Endothelial cell of umbilical vein (primary cell): ENCODE measurements around the gene LITAFD.

Experiments used
- CTCF ChIP-seq, 2 donors: IDR thresholded peaks; 1 replicate in 1 of 2; 2 replicates in 1 of 2; pipeline ENCODE4 v1.5.1; 2011; ENCODE audit warnings: low read length in 2 of 2, mild to moderate bottlenecking in 2 of 2, moderate library complexity in 2 of 2, control low read depth in 1 of 2, inconsistent platforms in 1 of 2, low read depth in 1 of 2; ENCODE audit not compliant: insufficient read depth in 1 of 2; ENCODE audit errors: extremely low read depth in 1 of 2
- GATA2 ChIP-seq: IDR thresholded peaks from 2 replicates; pipeline ENCODE4 v1.7.0; 2011; ENCODE audit warnings: low read depth, mild to moderate bottlenecking, moderate library complexity, mixed read lengths, low read length; ENCODE audit not compliant: insufficient read length, insufficient read depth
- MAX ChIP-seq: IDR thresholded peaks from 2 replicates; pipeline ENCODE4 v1.6.1; 2011; ENCODE audit not compliant: insufficient read depth, insufficient read length

- TF ChIP-seq CTCF (IDR thresholded peaks at IDR 0.05; ENCODE audit: extremely low read depth in 1 of 2, insufficient read depth in 1 of 2, low read depth in 1 of 2, low read length in 2 of 2) (no peak), GATA2 (no peak), MAX (no peak)
Measured at GRCh38 chr16:8864480-8865110, 17.6 kb upstream of the LITAFD start.
